ENCODE data around the gene TOR2A. TPM values are rescaled to one million over a fixed set of nuclear protein-coding genes. Genes with fewer than 3 reads are reported as not detected.
"Not testable (repeated sequence)": the region's sequence is repeated elsewhere in the genome, so short reads cannot be mapped to it uniquely, and the experiment has no call there.

TOR2A gene
- 10 to 100 TPM in 3 of 4 donors, 1 to 10 TPM in 1; 8.9 to 23.1 (median 14.2) TPM for total RNA-seq

DNA sequence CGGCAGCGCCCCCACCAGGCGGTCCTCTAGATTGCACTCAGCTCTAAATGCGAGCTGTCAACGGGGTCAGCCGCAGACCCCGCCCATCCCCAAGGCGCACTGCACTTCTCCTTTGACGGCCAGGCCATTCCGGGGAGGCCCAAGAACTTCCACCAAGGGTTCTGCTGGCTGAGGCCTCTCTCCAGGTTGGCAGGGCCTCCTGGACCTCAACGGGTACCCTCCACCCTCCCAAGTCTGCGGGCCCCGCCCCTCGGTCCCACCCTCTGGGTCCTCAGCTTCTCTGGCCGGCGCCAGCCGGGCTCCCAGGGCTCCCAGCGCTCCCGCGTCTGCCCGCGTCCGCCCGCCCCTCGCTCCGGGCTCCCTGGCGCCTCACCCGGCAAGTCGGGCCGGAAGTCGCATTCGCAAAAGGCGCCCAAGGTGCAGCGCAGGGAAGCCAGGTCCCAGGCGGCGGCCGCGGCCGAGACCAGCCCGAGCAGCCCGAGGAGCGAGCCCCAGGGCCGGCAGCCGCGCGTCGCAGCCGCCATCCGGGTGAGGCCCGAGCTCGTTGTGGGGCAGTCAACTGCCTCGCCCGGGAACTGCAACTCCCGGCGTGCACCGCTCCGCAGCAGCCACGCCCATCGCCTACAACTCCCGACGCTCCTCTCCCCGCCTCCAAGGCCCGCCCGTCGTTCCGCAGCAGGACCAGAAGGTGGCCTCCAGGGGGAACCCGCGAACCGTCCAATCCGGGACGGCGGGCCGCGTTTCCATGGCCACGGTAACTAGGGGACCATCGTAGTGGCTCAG lies at the start of gene TOR2A:
TOR2A (minus strand) TSS at position 548 of the 783 bp plus-strand sequence; CDS start at position 524, 24 bp downstream.
- Histone ChIP-seq H3K9me3 (no peaks in the 10 kb centered on the region), H3K36me3 (peaks cover 4% of the 10 kb centered on the region in 2 donors), H3K27me3 (no peaks in the 10 kb centered on the region), H3K4me3 (replicated peaks in 1 of 3) (peak within 1 kb of the TSS; percentile 40 to 80 (median 48)), H3K27ac (peak within 1 kb of the TSS; percentile 91 to 97 (median 92)), H3K4me1 (peaks cover 4 to 7% of the 10 kb centered on the region in 2 donors)
- 0% methylated on average over 20 to 30 of the region's 76 CpGs for WGBS, 2 donors
- DNase-seq = peak; percentile 97 to 98
- peak; percentile 56 to 90 for TF ChIP-seq POLR2A (IDR thresholded peaks at IDR 0.05)
- TF ChIP-seq, protein P1, sequence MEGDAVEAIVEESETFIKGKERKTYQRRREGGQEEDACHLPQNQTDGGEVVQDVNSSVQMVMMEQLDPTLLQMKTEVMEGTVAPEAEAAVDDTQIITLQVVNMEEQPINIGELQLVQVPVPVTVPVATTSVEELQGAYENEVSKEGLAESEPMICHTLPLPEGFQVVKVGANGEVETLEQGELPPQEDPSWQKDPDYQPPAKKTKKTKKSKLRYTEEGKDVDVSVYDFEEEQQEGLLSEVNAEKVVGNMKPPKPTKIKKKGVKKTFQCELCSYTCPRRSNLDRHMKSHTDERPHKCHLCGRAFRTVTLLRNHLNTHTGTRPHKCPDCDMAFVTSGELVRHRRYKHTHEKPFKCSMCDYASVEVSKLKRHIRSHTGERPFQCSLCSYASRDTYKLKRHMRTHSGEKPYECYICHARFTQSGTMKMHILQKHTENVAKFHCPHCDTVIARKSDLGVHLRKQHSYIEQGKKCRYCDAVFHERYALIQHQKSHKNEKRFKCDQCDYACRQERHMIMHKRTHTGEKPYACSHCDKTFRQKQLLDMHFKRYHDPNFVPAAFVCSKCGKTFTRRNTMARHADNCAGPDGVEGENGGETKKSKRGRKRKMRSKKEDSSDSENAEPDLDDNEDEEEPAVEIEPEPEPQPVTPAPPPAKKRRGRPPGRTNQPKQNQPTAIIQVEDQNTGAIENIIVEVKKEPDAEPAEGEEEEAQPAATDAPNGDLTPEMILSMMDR (IDR thresholded peaks at IDR 0.05) = peak; percentile 84 to 100 (median 96)
- intact Hi-C loops (cut with DNase I) = loop anchor here (5.0 kb wide), 4 partner anchors 47 to 182 kb away; partner anchors contain the start of gene ST6GALNAC4

DNA sequence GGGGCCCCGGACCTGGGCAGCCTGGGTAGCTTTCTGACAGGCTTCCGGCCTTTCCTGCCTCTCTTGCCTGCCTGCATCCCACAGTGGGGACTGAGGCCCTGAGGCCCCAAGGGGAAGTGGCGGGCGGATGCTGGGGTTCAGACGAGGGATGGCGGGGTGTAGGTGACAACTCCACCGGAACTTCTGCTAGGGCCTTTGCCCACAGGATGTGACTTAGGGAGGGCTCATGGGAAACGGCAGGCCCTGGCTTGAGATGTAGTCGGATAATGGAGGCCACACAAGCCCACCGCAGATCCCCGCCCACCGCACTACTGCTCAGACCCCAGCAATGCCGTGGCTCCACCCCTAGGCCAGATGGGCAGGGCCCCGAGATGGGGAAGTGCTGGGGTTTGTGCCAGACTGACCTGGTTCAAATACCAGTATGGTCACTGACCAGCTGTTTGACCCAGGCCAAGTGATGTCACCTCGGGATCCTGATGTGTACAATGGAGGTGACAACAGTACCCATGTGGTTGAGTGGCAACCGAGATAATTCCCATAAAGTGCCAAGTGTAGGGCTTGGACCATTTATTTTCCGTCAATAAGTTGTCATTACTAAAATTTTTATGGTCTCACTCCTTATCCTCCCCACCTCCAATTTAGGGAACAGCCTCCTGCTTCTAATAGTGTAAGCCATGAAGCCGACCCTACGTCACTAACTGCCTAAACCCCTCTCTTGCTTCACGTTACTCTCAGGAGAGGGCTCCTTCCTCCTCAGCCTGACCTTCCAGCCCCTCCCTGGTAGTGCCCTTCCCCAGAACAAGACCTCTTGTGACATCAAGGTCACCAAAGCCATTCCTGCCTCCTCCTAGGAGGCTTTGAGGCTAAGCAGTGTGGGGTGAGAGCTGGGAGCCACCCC lies 48.3 kb upstream of the TOR2A start:
- Histone ChIP-seq H3K9me3 (no peaks in the 10 kb centered on the region), H3K36me3 (peaks cover 13% of the 10 kb centered on the region in 2 donors), H3K27me3 (no peaks in the 10 kb centered on the region), H3K27ac (peak overlapping the region in 2 of 3 donors; percentile 28 to 87), H3K4me1 (peaks cover 8 to 32% of the 10 kb centered on the region in 2 donors), H3K4me3 (replicated peaks in 1 of 3) (no peak overlapping the region)
- peak in 1 of 2 donors; percentile 40 for DNase-seq
- WGBS, 2 donors = 67 to 78% methylated on average over 12 to 18 of the region's 20 CpGs
- intact Hi-C loops (cut with DNase I) = loop anchor here (5.0 to 10.0 kb wide), 3 partner anchors 46 to 191 kb away; partner anchors contain the start of gene TOR2A
- TF ChIP-seq POLR2A (IDR thresholded peaks at IDR 0.05) = no peak
- TF ChIP-seq, protein P1 (IDR thresholded peaks at IDR 0.05) = no peak

DNA sequence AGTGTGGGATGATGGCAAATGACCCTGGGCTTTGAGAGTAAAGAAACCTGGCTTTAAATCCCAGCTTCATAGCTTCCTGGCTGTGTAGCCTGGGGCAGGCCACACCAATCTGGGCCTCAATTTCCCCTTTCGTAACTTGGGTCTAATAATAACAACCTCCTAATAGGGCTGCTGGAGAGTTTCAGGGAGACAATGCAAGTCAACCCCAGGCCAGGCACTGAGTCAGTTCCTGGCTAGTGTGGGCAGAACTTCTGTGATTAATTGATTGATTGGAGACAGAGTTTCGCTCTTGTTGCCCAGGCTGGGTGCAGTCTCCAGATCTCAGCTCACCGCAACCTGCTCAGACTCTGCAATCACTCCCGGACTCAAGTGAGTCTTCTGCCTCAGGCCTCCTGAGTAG lies 46.7 kb upstream of the TOR2A start:
- no peaks in the 10 kb centered on the region for H3K36me3 ChIP-seq
- H3K4me3 ChIP-seq (replicated peaks in 1 of 3) = no peak overlapping the region
- WGBS, 2 donors = 92 to 98% methylated on average over 4 of the region's 4 CpGs
- no peak for DNase-seq
- H3K4me1 ChIP-seq = peaks cover 3 to 25% of the 10 kb centered on the region in 2 donors
- H3K27me3 ChIP-seq = no peaks in the 10 kb centered on the region
- TF ChIP-seq, protein P1 (IDR thresholded peaks at IDR 0.05) = no peak
- TF ChIP-seq POLR2A (IDR thresholded peaks at IDR 0.05) = no peak
- intact Hi-C loops (cut with DNase I) = loop anchor here (5.0 to 10.0 kb wide), 3 partner anchors 45 to 190 kb away; partner anchors contain the start of gene TOR2A
- H3K27ac ChIP-seq = no peak overlapping the region
- no peaks in the 10 kb centered on the region for H3K9me3 ChIP-seq

DNA sequence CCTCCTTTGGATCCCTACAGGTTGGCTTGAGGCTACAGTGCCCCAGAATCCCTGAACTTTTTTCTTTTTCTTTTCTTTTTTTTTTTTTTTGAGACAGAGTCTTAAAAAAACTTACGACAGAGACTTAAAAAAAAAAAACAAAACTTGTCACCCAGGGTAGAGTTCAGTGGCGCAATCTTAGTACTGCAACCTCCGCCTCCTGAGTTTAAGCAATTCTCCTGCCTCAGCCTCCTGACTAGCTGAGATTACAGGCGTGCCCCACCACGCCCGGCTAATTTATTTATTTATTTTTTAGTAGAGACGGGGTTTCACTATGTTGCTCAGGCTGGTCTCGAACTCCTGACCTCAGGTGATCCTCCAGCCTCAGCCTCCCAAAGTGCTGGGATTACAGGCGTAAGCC lies 45.8 kb upstream of the TOR2A start:
- WGBS, 2 donors = 91 to 96% methylated on average over 9 of the region's 9 CpGs

More for the DNA sequence above, 45.8 kb upstream of the TOR2A start:
- not testable (repeated sequence) for H3K27me3 ChIP-seq; H3K36me3 ChIP-seq; H3K9me3 ChIP-seq; DNase-seq; H3K4me3 ChIP-seq (replicated peaks in 1 of 3); H3K27ac ChIP-seq
- H3K4me1 ChIP-seq = peaks cover 0 to 23% of the 10 kb centered on the region in 2 donors
- intact Hi-C loops (cut with DNase I) = loop anchor here (5.0 to 10.0 kb wide), 3 partner anchors 44 to 189 kb away; partner anchors contain the start of gene TOR2A

All from thyroid gland (tissue), 4 donors.